ENCODE results near the gene RAB11FIP3. TPM values are rescaled to one million over a fixed set of nuclear protein-coding genes. Genes with fewer than 3 reads are reported as not detected.

RAB11FIP3 gene
- total RNA-seq, 1 experiment from 2014 or later = 38.4 TPM

DNA sequence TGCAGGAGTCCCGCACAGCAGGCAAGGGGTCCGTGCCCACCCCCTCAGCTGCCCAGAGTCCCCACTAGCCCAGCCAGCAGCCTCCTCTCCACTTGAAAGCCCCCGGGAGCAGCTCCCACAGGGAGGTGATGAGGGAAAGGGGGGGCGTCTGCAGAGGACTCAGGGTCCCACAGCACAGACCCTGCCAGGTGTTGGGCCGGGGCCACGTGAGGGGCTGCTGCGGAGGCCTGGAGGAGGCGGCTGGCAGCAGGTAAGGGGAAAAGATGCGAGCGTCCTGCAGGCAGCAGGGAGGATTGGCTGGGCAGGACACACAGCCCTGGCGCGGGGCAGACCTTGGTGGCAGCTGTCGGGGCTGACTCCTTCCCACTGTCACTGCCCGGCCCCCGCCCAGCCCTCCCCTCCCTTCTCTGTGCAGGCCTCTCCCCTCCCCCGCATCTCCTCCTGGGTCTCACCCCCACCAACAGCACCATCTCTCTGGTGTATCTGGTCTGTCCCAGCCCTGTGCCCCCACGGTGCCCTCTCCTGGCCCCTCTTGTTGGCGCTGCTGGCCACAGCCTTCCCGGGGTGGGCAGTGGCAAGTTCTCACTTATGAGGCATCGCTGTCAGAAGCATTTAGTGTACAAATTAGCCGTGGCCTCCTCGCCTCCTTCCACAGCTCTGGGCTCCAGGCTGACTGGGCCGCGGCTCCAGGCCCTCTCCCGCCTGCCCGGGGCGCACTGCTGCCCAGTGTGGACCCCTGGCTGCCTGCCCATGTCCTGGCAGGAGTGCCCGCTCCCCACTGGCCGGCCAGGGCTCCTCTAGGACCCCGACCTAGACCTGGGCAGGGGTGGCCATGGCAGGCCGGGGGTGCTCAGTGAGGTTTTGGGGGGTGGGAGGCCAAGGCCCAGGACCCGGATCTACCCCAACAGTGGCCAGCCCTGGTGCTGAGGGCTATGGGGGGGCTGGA lies 130.4 kb downstream of the RAB11FIP3 start:
- Histone ChIP-seq H3K27me3 (ENCODE audit: insufficient read depth, low read depth) (no peaks in the 10 kb centered on the region), H3K4me3 (no peak overlapping the region), H3K36me3 (ENCODE audit: low read depth) (no peaks in the 10 kb centered on the region), H3K27ac (no peak overlapping the region), H3K9me2 (ENCODE audit: insufficient read depth) (no peaks in the 10 kb centered on the region), H3K79me2 (ENCODE audit: low read depth) (no peaks in the 10 kb centered on the region), H3K4me2 (no peak overlapping the region), H3K4me1 (replicated peaks; ENCODE audit: insufficient read depth) (no peaks in the 10 kb centered on the region), H4K20me1 (ENCODE audit: insufficient read depth) (no peaks in the 10 kb centered on the region), H2AFZ (no peak overlapping the region), H3F3A (ENCODE audit: insufficient read depth, low read depth) (no peaks in the 10 kb centered on the region), H3K9me3 (ENCODE audit: insufficient read depth, low read depth) (no peaks in the 10 kb centered on the region)
- no peak for TF ChIP-seq EZH2 (IDR thresholded peaks at IDR 0.05; ENCODE audit: low read depth)
- ChIA-PET POLR2A (ENCODE audit: unreplicated experiment) (no interaction called here), CTCF (no interaction called here)
- intact Hi-C loops (cut with micrococcal nuclease; ENCODE audit: unreplicated experiment) = no loop called here
- BruUV-seq (replicated peaks) = no TSS peak
- no peak for DNase-seq

DNA sequence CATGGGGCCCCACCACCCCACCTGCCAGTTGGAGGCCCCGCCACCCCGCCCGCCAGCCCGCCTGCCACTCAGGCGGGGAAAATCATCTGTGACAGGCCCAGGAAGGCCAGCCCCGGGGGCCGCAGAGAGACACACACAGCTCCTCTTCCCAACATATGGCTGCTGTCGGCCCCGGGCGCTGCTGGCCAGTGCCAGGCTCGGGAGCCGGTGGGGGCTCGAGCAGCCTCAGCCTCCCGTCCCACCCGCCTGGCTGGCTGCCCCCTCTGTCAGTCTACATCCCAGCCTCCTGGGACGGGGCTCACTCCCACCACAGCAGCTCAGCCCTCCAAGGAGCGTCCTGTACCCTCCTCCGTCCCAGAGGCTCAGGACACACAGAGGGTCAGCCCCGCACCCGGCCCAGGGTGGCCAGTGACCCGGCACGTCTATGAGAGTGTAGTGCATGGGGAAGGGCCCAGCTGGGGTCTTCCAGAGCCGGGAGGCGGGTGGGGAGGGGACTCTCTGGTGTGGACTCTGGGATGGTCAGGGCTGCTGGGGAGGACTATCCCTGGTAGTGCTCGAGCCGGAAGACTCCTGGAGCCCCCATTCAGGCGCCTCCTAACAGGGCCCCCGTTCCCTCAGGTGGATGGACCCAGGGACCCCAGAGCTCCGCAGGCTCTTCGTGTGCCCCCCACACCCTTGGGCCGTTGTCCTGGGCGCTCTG lies 131.2 kb downstream of the RAB11FIP3 start:
- no peak for TF ChIP-seq EZH2 (IDR thresholded peaks at IDR 0.05; ENCODE audit: low read depth)
- TF ChIP-seq, protein P1, sequence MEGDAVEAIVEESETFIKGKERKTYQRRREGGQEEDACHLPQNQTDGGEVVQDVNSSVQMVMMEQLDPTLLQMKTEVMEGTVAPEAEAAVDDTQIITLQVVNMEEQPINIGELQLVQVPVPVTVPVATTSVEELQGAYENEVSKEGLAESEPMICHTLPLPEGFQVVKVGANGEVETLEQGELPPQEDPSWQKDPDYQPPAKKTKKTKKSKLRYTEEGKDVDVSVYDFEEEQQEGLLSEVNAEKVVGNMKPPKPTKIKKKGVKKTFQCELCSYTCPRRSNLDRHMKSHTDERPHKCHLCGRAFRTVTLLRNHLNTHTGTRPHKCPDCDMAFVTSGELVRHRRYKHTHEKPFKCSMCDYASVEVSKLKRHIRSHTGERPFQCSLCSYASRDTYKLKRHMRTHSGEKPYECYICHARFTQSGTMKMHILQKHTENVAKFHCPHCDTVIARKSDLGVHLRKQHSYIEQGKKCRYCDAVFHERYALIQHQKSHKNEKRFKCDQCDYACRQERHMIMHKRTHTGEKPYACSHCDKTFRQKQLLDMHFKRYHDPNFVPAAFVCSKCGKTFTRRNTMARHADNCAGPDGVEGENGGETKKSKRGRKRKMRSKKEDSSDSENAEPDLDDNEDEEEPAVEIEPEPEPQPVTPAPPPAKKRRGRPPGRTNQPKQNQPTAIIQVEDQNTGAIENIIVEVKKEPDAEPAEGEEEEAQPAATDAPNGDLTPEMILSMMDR (conservative IDR thresholded peaks at IDR 0.05) = no peak
- Histone ChIP-seq H2AFZ (no peak overlapping the region), H3F3A (ENCODE audit: insufficient read depth, low read depth) (no peaks in the 10 kb centered on the region), H3K4me3 (no peak overlapping the region), H4K20me1 (ENCODE audit: insufficient read depth) (no peaks in the 10 kb centered on the region), H3K9me3 (ENCODE audit: insufficient read depth, low read depth) (no peaks in the 10 kb centered on the region), H3K27me3 (ENCODE audit: insufficient read depth, low read depth) (no peaks in the 10 kb centered on the region), H3K4me2 (no peak overlapping the region), H3K36me3 (ENCODE audit: low read depth) (no peaks in the 10 kb centered on the region), H3K27ac (no peak overlapping the region), H3K4me1 (replicated peaks; ENCODE audit: insufficient read depth) (no peaks in the 10 kb centered on the region), H3K9me2 (ENCODE audit: insufficient read depth) (no peaks in the 10 kb centered on the region), H3K79me2 (ENCODE audit: low read depth) (no peaks in the 10 kb centered on the region)
- no peak for DNase-seq
- intact Hi-C loops (cut with micrococcal nuclease; ENCODE audit: unreplicated experiment) = no loop called here
- CTCF ChIA-PET = no interaction called here
- no TSS peak for BruUV-seq (replicated peaks)
- POLR2A ChIA-PET (ENCODE audit: unreplicated experiment) = no interaction called here

DNA sequence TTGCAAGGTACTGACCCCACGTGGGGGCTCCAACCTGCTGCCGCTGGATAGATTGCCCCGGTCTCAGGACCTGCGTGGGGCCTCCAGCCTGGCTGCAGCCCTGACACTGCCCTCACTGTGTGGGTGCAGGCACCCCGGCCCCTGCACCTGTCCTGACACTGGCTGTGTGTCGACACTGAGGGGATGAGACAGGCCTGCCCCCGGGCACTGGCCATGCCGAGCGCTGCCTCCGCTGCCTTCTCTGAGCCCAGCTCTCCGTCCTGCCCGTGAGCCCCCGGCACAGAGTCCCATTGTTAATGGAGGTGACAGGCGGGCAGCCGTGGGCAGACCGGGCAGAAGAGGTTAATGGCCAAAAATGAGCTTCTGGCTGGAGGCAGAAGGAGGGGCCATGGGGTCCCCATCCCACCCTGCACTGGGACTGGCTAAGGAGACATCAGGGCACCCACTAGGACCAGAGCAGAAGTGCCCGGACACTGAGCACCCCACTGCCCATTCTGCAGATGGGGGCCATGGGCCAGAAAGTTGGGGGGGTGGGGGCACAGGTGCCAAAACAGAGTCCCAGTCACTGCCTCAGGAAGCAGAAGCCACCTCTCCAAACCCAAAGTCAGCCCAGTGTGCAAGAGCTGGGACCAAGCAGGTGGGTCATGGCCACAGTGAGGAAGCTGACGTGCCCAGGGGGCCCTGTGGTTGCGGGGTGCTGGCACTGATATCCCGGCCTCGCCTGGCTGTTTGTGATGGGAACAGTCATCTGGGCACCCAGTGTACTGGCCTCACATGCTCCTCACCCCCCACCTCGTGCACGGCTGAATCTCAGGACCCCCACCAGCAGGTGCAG lies 132.2 kb downstream of the RAB11FIP3 start:
- ChIA-PET POLR2A (ENCODE audit: unreplicated experiment) (no interaction called here), CTCF (no interaction called here)
- no peak overlapping the region for H3K4me2 ChIP-seq
- no TSS peak for BruUV-seq (replicated peaks)
- no peaks in the 10 kb centered on the region for H3F3A ChIP-seq (ENCODE audit: insufficient read depth, low read depth)
- H3K9me3 ChIP-seq (ENCODE audit: insufficient read depth, low read depth) = no peaks in the 10 kb centered on the region
- no peaks in the 10 kb centered on the region for H3K36me3 ChIP-seq (ENCODE audit: low read depth)
- no peaks in the 10 kb centered on the region for H3K27me3 ChIP-seq (ENCODE audit: insufficient read depth, low read depth)
- TF ChIP-seq EZH2 (IDR thresholded peaks at IDR 0.05; ENCODE audit: low read depth) = no peak
- TF ChIP-seq, protein P1 (conservative IDR thresholded peaks at IDR 0.05) = no peak
- no peaks in the 10 kb centered on the region for H4K20me1 ChIP-seq (ENCODE audit: insufficient read depth)
- no peak for DNase-seq
- no peak overlapping the region for H3K4me3 ChIP-seq
- intact Hi-C loops (cut with micrococcal nuclease; ENCODE audit: unreplicated experiment) = no loop called here
- H3K9me2 ChIP-seq (ENCODE audit: insufficient read depth) = no peaks in the 10 kb centered on the region
- H3K4me1 ChIP-seq (replicated peaks; ENCODE audit: insufficient read depth) = no peaks in the 10 kb centered on the region
- H3K79me2 ChIP-seq (ENCODE audit: low read depth) = no peaks in the 10 kb centered on the region
- H2AFZ ChIP-seq = no peak overlapping the region
- no peak overlapping the region for H3K27ac ChIP-seq

Data from PC-9 (cell line).